Body of pancreas (tissue), 4 donors: ENCODE data around the gene TRMT1.
A peak's percentile ranks its signal among the peaks of the same experiment; 100 is the strongest.

Experiments used
- CTCF ChIP-seq, 7 experiments: fragments of 450-650 bp in 4 of 7; fragments of 200-600 bp in 3 of 7; sonication (generic) in 3 of 7; IDR thresholded peaks; one replicate each; pipeline ENCODE4 v1.5.1; 2016 to 2019; ENCODE audit warnings: antibody characterized with exemption in 7 of 7
- POLR2A ChIP-seq, 3 donors: fragments of 450-650 bp; IDR thresholded peaks; one replicate each; pipeline ENCODE4 v1.6.1; 2016; ENCODE audit warnings: antibody characterized with exemption in 3 of 3, mild to moderate bottlenecking in 2 of 3

- TF ChIP-seq CTCF (IDR thresholded peaks at IDR 0.05) (no peak), POLR2A (IDR thresholded peaks at IDR 0.05) (peak in 1 of 3 donors; percentile 2)
Measured at GRCh38 chr19:13103581-13104359, 12.8 kb downstream of the TRMT1 start.
